GM12872 (cell line): Measurements from ENCODE around the gene GPC1.

Experiments
- TF ChIP-seq, protein P1 (sequence below): IDR thresholded peaks from 3 replicates; pipeline ENCODE4 v1.5.1; 2011; ENCODE audit warnings: low read depth, mild to moderate bottlenecking, low read length, moderate library complexity; ENCODE audit not compliant: insufficient read depth

Gene GPC1

DNA sequence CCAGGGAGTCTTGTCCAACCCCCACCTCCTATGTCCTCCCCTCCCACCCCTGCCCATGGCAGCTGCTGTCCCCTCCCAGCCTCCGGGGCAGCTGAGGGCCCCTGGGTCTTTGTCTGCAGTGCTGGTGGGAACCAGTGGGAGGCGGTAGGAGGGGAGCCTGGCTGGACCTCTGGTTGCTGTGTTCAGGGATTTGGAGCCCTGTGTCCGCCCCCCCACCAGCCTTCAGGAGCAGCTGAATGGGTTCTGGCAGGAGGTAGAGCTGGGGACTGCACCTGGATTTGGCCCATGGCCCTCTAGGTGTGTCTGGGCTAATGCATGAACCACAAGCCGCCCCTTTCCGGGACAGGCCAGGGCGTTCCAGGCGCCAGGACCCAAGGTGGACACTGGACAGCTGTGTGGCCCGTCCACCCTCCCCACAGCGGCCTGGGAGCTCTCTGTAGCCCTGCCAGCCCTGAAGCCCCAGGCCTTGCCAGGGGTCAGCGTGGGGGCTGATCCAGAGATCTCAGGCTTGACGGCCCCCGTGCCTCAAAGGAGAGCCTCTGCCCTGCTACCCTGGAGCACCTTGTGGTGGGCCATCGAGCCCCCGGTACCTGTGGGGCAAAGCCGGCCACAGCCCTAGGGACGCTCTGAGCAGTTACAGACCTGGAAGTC lies 25.4 kb downstream of the GPC1 start:
- TF ChIP-seq, protein P1, sequence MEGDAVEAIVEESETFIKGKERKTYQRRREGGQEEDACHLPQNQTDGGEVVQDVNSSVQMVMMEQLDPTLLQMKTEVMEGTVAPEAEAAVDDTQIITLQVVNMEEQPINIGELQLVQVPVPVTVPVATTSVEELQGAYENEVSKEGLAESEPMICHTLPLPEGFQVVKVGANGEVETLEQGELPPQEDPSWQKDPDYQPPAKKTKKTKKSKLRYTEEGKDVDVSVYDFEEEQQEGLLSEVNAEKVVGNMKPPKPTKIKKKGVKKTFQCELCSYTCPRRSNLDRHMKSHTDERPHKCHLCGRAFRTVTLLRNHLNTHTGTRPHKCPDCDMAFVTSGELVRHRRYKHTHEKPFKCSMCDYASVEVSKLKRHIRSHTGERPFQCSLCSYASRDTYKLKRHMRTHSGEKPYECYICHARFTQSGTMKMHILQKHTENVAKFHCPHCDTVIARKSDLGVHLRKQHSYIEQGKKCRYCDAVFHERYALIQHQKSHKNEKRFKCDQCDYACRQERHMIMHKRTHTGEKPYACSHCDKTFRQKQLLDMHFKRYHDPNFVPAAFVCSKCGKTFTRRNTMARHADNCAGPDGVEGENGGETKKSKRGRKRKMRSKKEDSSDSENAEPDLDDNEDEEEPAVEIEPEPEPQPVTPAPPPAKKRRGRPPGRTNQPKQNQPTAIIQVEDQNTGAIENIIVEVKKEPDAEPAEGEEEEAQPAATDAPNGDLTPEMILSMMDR: peak; percentile 29; the same call in 1 of the 3 replicates

DNA sequence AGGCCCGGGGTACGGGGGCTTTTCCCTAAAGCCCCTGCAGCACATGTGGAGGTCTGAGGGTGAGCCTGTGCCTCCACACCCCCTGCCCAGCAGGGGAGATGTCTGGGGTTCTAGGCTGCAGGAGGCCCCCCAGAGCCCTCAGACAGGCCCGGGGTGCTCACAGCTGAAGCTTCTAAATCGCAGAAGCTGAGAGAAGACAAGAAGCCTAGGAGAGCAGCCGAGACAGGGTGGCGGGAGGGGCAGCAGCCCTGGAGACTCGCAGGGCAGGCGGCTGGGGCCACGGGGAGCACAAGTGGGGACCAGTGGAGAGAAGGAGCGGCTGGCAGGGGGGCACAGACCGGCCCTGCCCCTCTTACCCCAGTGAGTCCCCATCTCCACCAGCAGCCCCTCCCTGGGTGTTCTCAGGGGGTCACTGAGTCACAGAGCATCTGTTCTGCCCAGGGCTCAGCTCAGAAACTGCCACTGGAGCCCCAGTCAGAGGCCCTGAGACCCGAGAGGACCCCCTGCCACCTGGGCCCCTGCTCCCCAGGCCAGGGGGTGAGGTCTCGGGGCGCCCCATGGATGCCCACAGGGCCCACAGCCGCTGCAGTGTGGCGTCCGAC lies 26.1 kb downstream of the GPC1 start:
- TF ChIP-seq, protein P1: no peak

DNA sequence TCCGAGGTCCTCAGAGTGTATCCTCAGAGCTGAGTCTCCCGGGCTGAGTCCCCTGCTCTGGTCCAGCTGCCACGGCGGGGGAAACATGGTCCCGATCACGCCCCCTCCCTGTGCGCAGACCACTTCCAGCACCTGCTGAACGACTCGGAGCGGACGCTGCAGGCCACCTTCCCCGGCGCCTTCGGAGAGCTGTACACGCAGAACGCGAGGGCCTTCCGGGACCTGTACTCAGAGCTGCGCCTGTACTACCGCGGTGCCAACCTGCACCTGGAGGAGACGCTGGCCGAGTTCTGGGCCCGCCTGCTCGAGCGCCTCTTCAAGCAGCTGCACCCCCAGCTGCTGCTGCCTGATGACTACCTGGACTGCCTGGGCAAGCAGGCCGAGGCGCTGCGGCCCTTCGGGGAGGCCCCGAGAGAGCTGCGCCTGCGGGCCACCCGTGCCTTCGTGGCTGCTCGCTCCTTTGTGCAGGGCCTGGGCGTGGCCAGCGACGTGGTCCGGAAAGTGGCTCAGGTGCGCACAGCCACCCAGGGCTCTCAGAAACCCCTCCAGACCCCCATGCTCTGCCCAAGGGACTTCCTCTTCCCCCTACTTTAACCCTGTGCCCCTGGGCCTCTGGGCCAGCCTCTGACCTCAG lies 26.7 kb downstream of the GPC1 start:
- TF ChIP-seq, protein P1: no peak

DNA sequence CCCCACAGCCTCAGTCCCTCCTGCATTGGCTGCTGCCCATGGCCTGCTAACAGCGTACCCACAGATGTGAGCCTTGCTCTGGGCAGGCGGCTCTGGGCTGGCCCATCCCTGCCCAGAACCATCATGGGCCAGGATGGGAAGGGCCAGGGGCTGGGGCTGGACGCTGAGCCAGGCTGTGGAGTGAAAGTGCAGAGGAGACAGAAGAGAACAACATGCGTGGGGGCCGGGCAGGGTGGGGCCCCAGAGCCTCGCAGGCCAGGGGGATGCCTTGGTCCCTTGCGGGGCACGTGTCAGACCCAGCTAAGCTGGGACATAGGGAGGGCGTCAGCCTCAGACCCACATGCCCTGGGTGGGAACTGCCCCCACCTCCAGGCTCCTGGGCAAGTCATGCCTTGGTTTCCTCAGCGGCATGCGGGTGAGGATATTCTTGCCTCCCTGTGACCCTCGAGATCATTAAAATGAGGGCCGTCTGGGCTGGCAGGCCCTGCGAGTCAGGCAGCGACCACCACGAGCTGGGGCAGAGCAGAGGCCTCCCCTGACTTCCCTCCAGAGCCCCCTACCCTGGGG lies 27.3 kb downstream of the GPC1 start:
- TF ChIP-seq, protein P1: no peak

DNA sequence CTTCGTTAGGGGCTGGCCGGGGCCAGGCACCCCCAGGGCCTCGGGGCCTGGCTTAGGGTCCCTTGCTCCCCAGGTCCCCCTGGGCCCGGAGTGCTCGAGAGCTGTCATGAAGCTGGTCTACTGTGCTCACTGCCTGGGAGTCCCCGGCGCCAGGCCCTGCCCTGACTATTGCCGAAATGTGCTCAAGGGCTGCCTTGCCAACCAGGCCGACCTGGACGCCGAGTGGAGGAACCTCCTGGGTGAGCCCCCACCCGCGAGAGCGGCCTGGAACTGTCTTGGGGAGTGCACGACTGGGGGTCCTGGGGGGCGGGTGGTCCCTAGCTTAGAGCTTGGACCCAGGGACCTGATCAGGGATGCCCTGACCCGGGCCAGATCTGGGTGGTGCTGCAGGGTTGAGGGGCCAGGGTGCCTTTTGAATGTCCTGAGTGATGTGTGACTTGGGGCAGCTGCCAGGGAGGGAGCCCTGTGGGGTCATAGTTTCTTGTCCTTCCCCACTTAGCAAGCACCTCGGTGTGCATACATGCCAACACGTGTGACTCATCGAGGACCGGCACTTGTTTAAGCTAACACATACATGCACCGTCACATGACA lies 27.9 kb downstream of the GPC1 start:
- TF ChIP-seq, protein P1: no peak

DNA sequence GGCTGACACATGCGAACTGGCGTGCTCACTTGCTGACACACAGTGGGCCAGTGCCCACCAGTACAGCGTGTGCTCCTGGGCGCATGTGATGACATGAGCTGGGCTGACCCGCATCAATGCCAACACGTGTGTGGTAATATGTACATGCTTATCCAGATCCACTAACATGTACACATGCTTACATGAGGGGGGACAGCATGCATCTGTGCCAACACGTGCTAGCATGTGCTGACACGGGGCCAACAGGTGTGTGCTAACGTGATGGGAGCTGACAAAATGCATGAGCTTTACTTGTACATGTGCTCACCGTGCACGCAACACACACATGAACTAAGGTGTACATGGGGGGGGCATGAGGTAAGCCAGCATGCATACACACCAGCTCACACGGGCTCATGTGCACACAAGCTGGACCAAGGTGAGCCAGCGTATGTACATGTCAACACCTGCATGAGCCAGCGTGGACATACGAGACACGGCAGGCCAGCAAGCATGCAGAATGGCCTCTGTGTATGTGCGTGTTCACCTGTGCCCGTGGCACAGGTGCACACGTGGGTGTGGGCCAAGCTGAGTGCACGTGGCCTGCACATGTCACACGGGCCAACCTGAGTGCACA lies 28.5 kb downstream of the GPC1 start:
- TF ChIP-seq, protein P1: no peak

DNA sequence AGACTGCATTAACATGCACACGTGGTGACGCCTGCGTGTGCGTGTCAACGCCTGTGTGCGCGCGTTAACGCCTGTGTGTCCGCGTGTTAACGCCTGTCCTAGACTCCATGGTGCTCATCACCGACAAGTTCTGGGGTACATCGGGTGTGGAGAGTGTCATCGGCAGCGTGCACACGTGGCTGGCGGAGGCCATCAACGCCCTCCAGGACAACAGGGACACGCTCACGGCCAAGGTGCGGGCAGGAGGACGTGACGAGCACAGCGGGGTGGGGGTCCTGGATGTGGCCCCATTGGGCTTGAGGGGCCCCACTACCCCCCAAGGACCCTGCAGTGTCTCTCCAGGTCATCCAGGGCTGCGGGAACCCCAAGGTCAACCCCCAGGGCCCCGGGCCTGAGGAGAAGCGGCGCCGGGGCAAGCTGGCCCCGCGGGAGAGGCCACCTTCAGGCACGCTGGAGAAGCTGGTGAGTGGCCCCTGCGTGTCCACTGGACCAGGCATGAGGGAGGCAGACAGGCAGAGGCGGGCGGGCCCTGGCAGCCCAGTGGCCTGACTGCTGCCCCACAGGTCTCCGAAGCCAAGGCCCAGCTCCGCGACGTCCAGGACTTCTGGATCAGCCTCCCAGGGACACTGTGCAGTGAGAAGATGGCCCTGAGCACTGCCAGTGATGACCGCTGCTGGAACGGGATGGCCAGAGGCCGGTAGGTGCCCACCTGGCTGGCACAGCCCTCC lies 29.2 kb downstream of the GPC1 start:
- TF ChIP-seq, protein P1: no peak
